Prostate gland (tissue), 2 donors: ENCODE measurements around the gene RAX2. TPM values are rescaled to one million over a fixed set of nuclear protein-coding genes. Genes with fewer than 3 reads are reported as not detected.

Source experiments
- DNase-seq: peaks from one replicate; pipeline ENCODE4 v3.0.0-alpha.2; 2019; ENCODE audit warnings: low spot score
- H3K27ac ChIP-seq, 2 donors: fragments of 200-600 bp; sonication (generic); 2 replicates each; pipeline ENCODE4 v1.5.1; 2017 to 2019
- H3K27me3 ChIP-seq: fragments of 200-600 bp; sonication (generic); replicated peaks from 2 replicates; pipeline ENCODE4 v1.5.1; 2019; ENCODE audit not compliant: insufficient read depth
- H3K36me3 ChIP-seq, 2 donors: fragments of 200-600 bp; sonication (generic); 1 replicate in 1 of 2; 2 replicates in 1 of 2; pipeline versions ENCODE4 v1.5.1 to v1.8.1; 2017 to 2019
- H3K4me1 ChIP-seq: fragments of 200-600 bp; sonication (generic); replicated peaks from 2 replicates; pipeline ENCODE4 v1.5.1; 2019
- H3K4me3 ChIP-seq, 2 donors: fragments of 200-600 bp; sonication (generic); 2 replicates each; pipeline ENCODE4 v1.5.1; 2017 to 2019
- H3K9me3 ChIP-seq: fragments of 200-600 bp; sonication (generic); 2 replicates; pipeline ENCODE4 v1.5.1; 2017
- CTCF ChIP-seq, 4 experiments: fragments of 200-600 bp in 2 of 4; fragments of 450-650 bp in 2 of 4; sonication (generic) in 2 of 4; IDR thresholded peaks; 1 replicate in 3 of 4; 2 replicates in 1 of 4; pipeline ENCODE4 v1.5.1; 2016 to 2019; ENCODE audit warnings: antibody characterized with exemption in 4 of 4, mild to moderate bottlenecking in 2 of 4, moderate library complexity in 2 of 4
- POLR2A ChIP-seq: fragments of 450-650 bp; IDR thresholded peaks from one replicate; pipeline ENCODE4 v1.6.1; 2016; ENCODE audit warnings: antibody characterized with exemption, mild to moderate bottlenecking
- POLR2AphosphoS5 ChIP-seq: sonication (generic); formaldehyde crosslinking; IDR thresholded peaks from one replicate; pipeline ENCODE4 v1.6.1; 2017; ENCODE audit warnings: antibody characterized with exemption
- WGBS: methylation state at CpG from one replicate; pipeline ENCODE4 v1.1.5; 2018; 5-methylcytosine and 5-hydroxymethylcytosine counted together
- intact Hi-C: fragments of 100-400 bp; cut with DNase I; formaldehyde crosslinking; loops from one replicate; pipeline ENCODE4 v1.14.2; 2022
- total RNA-seq, 2 donors: library from RNA; depleted of rRNA; stranded (reverse); fragments of >200 nt; gene quantifications; one replicate each; pipeline ENCODE4 v1.1.0, GENCODE V29; 2016

Gene RAX2
- total RNA-seq, 2 donors from 2014 or later: not detected

DNA sequence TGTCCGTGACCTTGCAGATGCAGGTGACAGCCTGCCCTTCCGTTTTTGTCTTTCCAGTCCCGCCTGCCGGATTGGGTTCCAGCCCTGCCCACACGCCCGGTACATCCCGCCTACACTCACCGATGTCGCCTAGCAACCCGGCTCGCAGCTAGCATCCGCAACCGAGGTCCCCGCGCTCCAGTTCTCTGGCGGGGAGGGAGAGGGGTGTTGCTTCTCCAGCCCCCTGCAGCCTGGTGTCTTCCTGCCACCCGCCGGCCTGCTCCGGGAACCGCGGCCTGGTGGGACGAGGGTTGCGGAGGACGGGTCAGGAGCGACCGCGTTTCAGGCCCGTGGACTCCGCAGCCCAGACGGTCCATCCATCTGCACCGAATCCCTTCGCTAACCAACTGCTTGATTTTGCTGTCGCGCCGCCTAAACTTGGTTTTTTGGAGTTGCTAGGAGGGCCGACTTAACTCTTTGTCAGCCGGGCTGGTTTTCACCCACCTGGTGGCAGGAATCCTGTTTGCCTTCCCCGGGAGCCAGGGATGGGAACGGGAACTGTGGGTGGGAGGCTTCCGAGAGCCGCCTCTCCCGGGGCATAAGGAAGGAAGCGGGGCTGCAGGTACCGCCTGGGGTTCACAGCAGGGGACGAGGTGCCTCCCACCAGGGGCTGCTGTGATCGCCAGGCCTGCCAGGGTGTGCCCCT lies 29.5 kb upstream of the RAX2 start:
- Histone ChIP-seq H3K9me3 (no peaks in the 10 kb centered on the region), H3K4me3 (peak overlapping the region; percentile 7 to 9), H3K36me3 (no peaks in the 10 kb centered on the region), H3K4me1 (no peaks in the 10 kb centered on the region), H3K27me3 (no peaks in the 10 kb centered on the region), H3K27ac (no peak overlapping the region)
- intact Hi-C loops: no loop called here
- 6% methylated on average over 33 of the region's 46 CpGs for WGBS
- peak; percentile 30 for TF ChIP-seq POLR2AphosphoS5
- TF ChIP-seq POLR2A: no peak
- DNase-seq: peak; percentile 53

GRCh38 chr19:3800996-3801395 lies 29.0 kb upstream of the RAX2 start:
- Histone ChIP-seq H3K4me3 (peak overlapping the region in 1 of 2 donors; percentile 7), H3K4me1 (no peaks in the 10 kb centered on the region), H3K27me3 (no peaks in the 10 kb centered on the region), H3K36me3 (no peaks in the 10 kb centered on the region), H3K9me3 (no peaks in the 10 kb centered on the region), H3K27ac (no peak overlapping the region)
- DNase-seq: no peak
- intact Hi-C loops: no loop called here
- WGBS: 47% methylated on average over 20 of the region's 21 CpGs
- TF ChIP-seq POLR2A: no peak

- Histone ChIP-seq H3K36me3 (no peaks in the 10 kb centered on the region), H3K9me3 (no peaks in the 10 kb centered on the region), H3K4me1 (no peaks in the 10 kb centered on the region), H3K4me3 (no peak overlapping the region), H3K27me3 (no peaks in the 10 kb centered on the region), H3K27ac (no peak overlapping the region)
- WGBS: 64% methylated on average over 6 of the region's 6 CpGs
- TF ChIP-seq CTCF (IDR thresholded peaks at IDR 0.05) (no peak), POLR2AphosphoS5 (no peak), POLR2A (no peak)
- DNase-seq: no peak
- intact Hi-C loops: no loop called here
These were observed 26.1 kb upstream of the RAX2 start for GRCh38 chr19:3798137-3798536.

GRCh38 chr19:3796358-3796757 lies 24.3 kb upstream of the RAX2 start:
- intact Hi-C loops: no loop called here
- H3K4me1 ChIP-seq: no peaks in the 10 kb centered on the region
- DNase-seq: no peak
- no peaks in the 10 kb centered on the region for H3K9me3 ChIP-seq
- H3K27me3 ChIP-seq: no peaks in the 10 kb centered on the region
- WGBS: 97% methylated on average over 2 of the region's 2 CpGs
- no peaks in the 10 kb centered on the region for H3K36me3 ChIP-seq
- no peak for TF ChIP-seq POLR2A
- no peak for TF ChIP-seq CTCF (IDR thresholded peaks at IDR 0.05)
- no peak overlapping the region for H3K4me3 ChIP-seq
- no peak overlapping the region for H3K27ac ChIP-seq

GRCh38 chr19:3793799-3794198 lies 21.8 kb upstream of the RAX2 start:
- no peak overlapping the region for H3K27ac ChIP-seq
- no peaks in the 10 kb centered on the region for H3K27me3 ChIP-seq
- no peaks in the 10 kb centered on the region for H3K4me1 ChIP-seq
- WGBS: 97% methylated on average over 3 of the region's 3 CpGs
- no peaks in the 10 kb centered on the region for H3K36me3 ChIP-seq
- no peak for TF ChIP-seq CTCF (IDR thresholded peaks at IDR 0.05)
- no peak for TF ChIP-seq POLR2AphosphoS5
- TF ChIP-seq POLR2A: no peak
- H3K9me3 ChIP-seq: no peaks in the 10 kb centered on the region
- DNase-seq: no peak
- H3K4me3 ChIP-seq: no peak overlapping the region
- intact Hi-C loops: no loop called here

- H3K27ac ChIP-seq: no peak overlapping the region
- no peak for DNase-seq
- no peaks in the 10 kb centered on the region for H3K36me3 ChIP-seq
- no peaks in the 10 kb centered on the region for H3K9me3 ChIP-seq
- 69% methylated on average over 3 of the region's 3 CpGs for WGBS
- H3K27me3 ChIP-seq: no peaks in the 10 kb centered on the region
- H3K4me3 ChIP-seq: no peak overlapping the region
- H3K4me1 ChIP-seq: no peaks in the 10 kb centered on the region
- intact Hi-C loops: no loop called here
- TF ChIP-seq CTCF (IDR thresholded peaks at IDR 0.05): no peak
- TF ChIP-seq POLR2A: no peak
- no peak for TF ChIP-seq POLR2AphosphoS5
These were observed 20.1 kb upstream of the RAX2 start for GRCh38 chr19:3792114-3792513.
